Measurements from ENCODE around the gene MYO1B. TPM values are rescaled to one million over a fixed set of nuclear protein-coding genes. Genes with fewer than 3 reads are reported as not detected.

Gene MYO1B
- total RNA-seq, 3 donors from 2014 or later: 35.1 to 64.8 (median 54.6) TPM

- TF ChIP-seq CTCF (IDR thresholded peaks at IDR 0.05): no peak
Observed at GRCh38 chr2:191404568-191404991, 159.4 kb downstream of the MYO1B start.

GRCh38 chr2:191405546-191405945 lies 160.3 kb downstream of the MYO1B start:
- intact Hi-C loops (cut with DNase I, micrococcal nuclease): no loop called here

More at GRCh38 chr2:191404568-191404991, 159.4 kb downstream of the MYO1B start:
- Histone ChIP-seq H3K4me3 (no peak overlapping the region), H3K4me1 (ENCODE audit: low read depth) (peaks cover 5% of the 10 kb centered on the region), H3K9me3 (no peaks in the 10 kb centered on the region), H3K36me3 (ENCODE audit: low read depth) (no peaks in the 10 kb centered on the region)
- intact Hi-C loops (cut with DNase I, micrococcal nuclease): no loop called here
- ATAC-seq (peak; percentile 67), DNase-seq (no peak)

GRCh38 chr2:191410646-191411436 lies 165.6 kb downstream of the MYO1B start:
- intact Hi-C loops (cut with DNase I, micrococcal nuclease): no loop called here
- no peaks in the 10 kb centered on the region for H3K36me3 ChIP-seq (ENCODE audit: low read depth)
- no peak for DNase-seq
- peak; percentile 60 for ATAC-seq
- TF ChIP-seq CTCF (IDR thresholded peaks at IDR 0.05): no peak
- no peak overlapping the region for H3K4me3 ChIP-seq
- no peaks in the 10 kb centered on the region for H3K4me1 ChIP-seq (ENCODE audit: low read depth)
- H3K9me3 ChIP-seq: no peaks in the 10 kb centered on the region

More at GRCh38 chr2:191405546-191405945, 160.3 kb downstream of the MYO1B start:
- no peak for DNase-seq
- Histone ChIP-seq H3K9me3 (no peaks in the 10 kb centered on the region), H3K4me1 (ENCODE audit: low read depth) (peaks cover 5% of the 10 kb centered on the region), H3K4me3 (no peak overlapping the region), H3K36me3 (ENCODE audit: low read depth) (no peaks in the 10 kb centered on the region)
- no peak for ATAC-seq
- TF ChIP-seq CTCF (IDR thresholded peaks at IDR 0.05): no peak

- intact Hi-C loops (cut with DNase I, micrococcal nuclease): no loop called here
- ATAC-seq (peak; percentile 87), DNase-seq (no peak)
- no peaks in the 10 kb centered on the region for H3K9me3 ChIP-seq
- TF ChIP-seq CTCF (IDR thresholded peaks at IDR 0.05): no peak
- H3K4me1 ChIP-seq (ENCODE audit: low read depth): no peaks in the 10 kb centered on the region
- H3K4me3 ChIP-seq: no peak overlapping the region
- H3K36me3 ChIP-seq (ENCODE audit: low read depth): no peaks in the 10 kb centered on the region
Observed at GRCh38 chr2:191411472-191411871, 166.3 kb downstream of the MYO1B start.

GRCh38 chr2:191412353-191412752 lies 167.1 kb downstream of the MYO1B start:
- H3K4me1 ChIP-seq (ENCODE audit: low read depth): peaks cover 7% of the 10 kb centered on the region
- no peaks in the 10 kb centered on the region for H3K9me3 ChIP-seq
- no peak overlapping the region for H3K4me3 ChIP-seq
- intact Hi-C loops (cut with DNase I, micrococcal nuclease): no loop called here
- no peak for TF ChIP-seq CTCF (IDR thresholded peaks at IDR 0.05)
- DNase-seq (no peak), ATAC-seq (no peak)
- no peaks in the 10 kb centered on the region for H3K36me3 ChIP-seq (ENCODE audit: low read depth)

Measured in mucosa of descending colon (tissue), 3 donors.